Right lobe of liver (tissue), 4 donors: ENCODE measurements around the gene CTSE.

Experiments used
- CTCF ChIP-seq, 4 donors: fragments of 200-600 bp in 3 of 4; fragments of 450-650 bp in 1 of 4; IDR thresholded peaks; one replicate each; pipeline versions ENCODE4 v1.5.1 to v1.8.0; 2016 to 2022; ENCODE audit warnings: antibody characterized with exemption in 4 of 4, mild to moderate bottlenecking in 2 of 4
- POLR2A ChIP-seq: fragments of 450-650 bp; IDR thresholded peaks from one replicate; pipeline ENCODE4 v1.6.1; 2017; ENCODE audit warnings: antibody characterized with exemption, mild to moderate bottlenecking
- donor health status: DM: no; HTN: no; CAD: no.
- donor health status: DM: no; HTN: no; CAD: no.
- donor health status: DM: no; HTN: yes; CAD: no.

GRCh38 chr1:206041640-206042039, 17.9 kb upstream of the CTSE start:
- TF ChIP-seq POLR2A (no peak), CTCF (IDR thresholded peaks at IDR 0.05) (no peak)
